Stimulated activated CD4-positive, alpha-beta T cell treated with anti-CD3 and anti-CD28 coated beads, Interleukin-12 subunit alpha, Interleukin-12 subunit beta, amount 100 ng/mL, for 4 hours (primary cell): ENCODE data around the gene NR5A1.

Source experiments
- DNase-seq: peaks from one replicate; pipeline ENCODE4 v3.0.0-alpha.2; 2020

Gene NR5A1

GRCh38 chr9:124479371-124479770 lies 27.8 kb downstream of the NR5A1 start:
- DNase-seq: no peak

- no peak for DNase-seq
Observed at GRCh38 chr9:124478354-124478753, 28.8 kb downstream of the NR5A1 start.

GRCh38 chr9:124477648-124478285 lies 29.4 kb downstream of the NR5A1 start:
- no peak for DNase-seq

- no peak for DNase-seq
Observed at GRCh38 chr9:124477211-124477647, 30.0 kb downstream of the NR5A1 start.

- no peak for DNase-seq
Observed at GRCh38 chr9:124475868-124476690, 31.1 kb downstream of the NR5A1 start.

GRCh38 chr9:124475158-124475867 lies 31.9 kb downstream of the NR5A1 start:
- no peak for DNase-seq

- no peak for DNase-seq
Observed at GRCh38 chr9:124474151-124474550, 33.0 kb downstream of the NR5A1 start.

GRCh38 chr9:124473310-124473709 lies 33.9 kb downstream of the NR5A1 start:
- DNase-seq: no peak

- DNase-seq: no peak
Observed at GRCh38 chr9:124472770-124473169, 34.4 kb downstream of the NR5A1 start.

GRCh38 chr9:124471761-124472160 lies 35.4 kb downstream of the NR5A1 start:
- DNase-seq: no peak

GRCh38 chr9:124470726-124471125 lies 36.5 kb downstream of the NR5A1 start:
- no peak for DNase-seq

- DNase-seq: no peak
Observed at GRCh38 chr9:124470306-124470705, 36.9 kb downstream of the NR5A1 start.

- DNase-seq: no peak
Observed at GRCh38 chr9:124469011-124469832, 38.0 kb downstream of the NR5A1 start.

GRCh38 chr9:124468061-124468740 lies 39.0 kb downstream of the NR5A1 start:
- no peak for DNase-seq

- DNase-seq: no peak
Observed at GRCh38 chr9:124467410-124468060, 39.7 kb downstream of the NR5A1 start.

GRCh38 chr9:124465736-124466135 lies 41.5 kb downstream of the NR5A1 start:
- no peak for DNase-seq

- DNase-seq: no peak
Observed at GRCh38 chr9:124462739-124463138, 44.5 kb downstream of the NR5A1 start.

- no peak for DNase-seq
Observed at GRCh38 chr9:124458441-124458840, 48.8 kb downstream of the NR5A1 start.

GRCh38 chr9:124457887-124458431 lies 49.2 kb downstream of the NR5A1 start:
- DNase-seq: no peak

- DNase-seq: no peak
Observed at GRCh38 chr9:124457079-124457886, 49.9 kb downstream of the NR5A1 start.
